EL (cell line): ENCODE results near the gene PRAMEF8.
"Not testable (repeated sequence)": the region's sequence is repeated elsewhere in the genome, so short reads cannot be mapped to it uniquely, and the experiment has no call there.

Experiments
- DNase-seq: peaks from one replicate; pipeline ENCODE4 v3.0.0-alpha.2; 2016

Gene PRAMEF8

GRCh38 chr1:13285037-13285436, at the start of gene PRAMEF8:
Gene PRAMEF8, minus strand, starts transcription at chr1:13285137. Its CDS starts 1,046 bp downstream, at chr1:13284091.
- not testable (repeated sequence) for DNase-seq

- not testable (repeated sequence) for DNase-seq
These were observed 30.3 kb upstream of the PRAMEF8 start, which contains the start of gene PRAMEF15 for GRCh38 chr1:13315281-13315680. Gene PRAMEF15, plus strand, starts transcription at chr1:13315581. Its CDS starts 2,827 bp downstream, at chr1:13318408.

- DNase-seq: not testable (repeated sequence)
These were observed 18.3 kb upstream of the PRAMEF8 start, which contains the start of gene PRAMEF33 for GRCh38 chr1:13303239-13303638. Gene PRAMEF33, plus strand, starts transcription at chr1:13303539. Its CDS starts 2,416 bp downstream, at chr1:13305955.

- DNase-seq: not testable (repeated sequence)
These were observed 17.3 kb upstream of the PRAMEF8 start for GRCh38 chr1:13302197-13302596.

- not testable (repeated sequence) for DNase-seq
These were observed 13.8 kb upstream of the PRAMEF8 start for GRCh38 chr1:13298699-13299098.

GRCh38 chr1:13297216-13297931, 12.4 kb upstream of the PRAMEF8 start:
- not testable (repeated sequence) for DNase-seq

GRCh38 chr1:13289030-13289429, 4.1 kb upstream of the PRAMEF8 start:
- not testable (repeated sequence) for DNase-seq

GRCh38 chr1:13279617-13280016, 5.3 kb downstream of the PRAMEF8 start:
- not testable (repeated sequence) for DNase-seq

GRCh38 chr1:13277016-13277415, 7.9 kb downstream of the PRAMEF8 start:
- DNase-seq: not testable (repeated sequence)

- DNase-seq: not testable (repeated sequence)
These were observed 19.8 kb downstream of the PRAMEF8 start for GRCh38 chr1:13265124-13265523.

GRCh38 chr1:13253898-13254297, 31.0 kb downstream of the PRAMEF8 start, which contains the start of gene PRAMEF5:
Gene PRAMEF5, plus strand, starts transcription at chr1:13254198. Its CDS starts 5,071 bp downstream, at chr1:13259269.
- DNase-seq: not testable (repeated sequence)

GRCh38 chr1:13247122-13247521, 37.8 kb downstream of the PRAMEF8 start:
- DNase-seq: not testable (repeated sequence)

- not testable (repeated sequence) for DNase-seq
These were observed 38.4 kb downstream of the PRAMEF8 start for GRCh38 chr1:13246554-13246871.

GRCh38 chr1:13245841-13246553, 38.9 kb downstream of the PRAMEF8 start:
- DNase-seq: not testable (repeated sequence)

- not testable (repeated sequence) for DNase-seq
These were observed 41.2 kb downstream of the PRAMEF8 start for GRCh38 chr1:13243536-13244263.

GRCh38 chr1:13239633-13240032, 45.3 kb downstream of the PRAMEF8 start:
- not testable (repeated sequence) for DNase-seq

- not testable (repeated sequence) for DNase-seq
These were observed 47.4 kb downstream of the PRAMEF8 start for GRCh38 chr1:13237572-13237971.

GRCh38 chr1:13234057-13234456, 50.9 kb downstream of the PRAMEF8 start:
- DNase-seq: not testable (repeated sequence)

GRCh38 chr1:13232056-13232455, 52.9 kb downstream of the PRAMEF8 start:
- DNase-seq: not testable (repeated sequence)
